ENCODE results near the gene ARHGAP1.

DNA sequence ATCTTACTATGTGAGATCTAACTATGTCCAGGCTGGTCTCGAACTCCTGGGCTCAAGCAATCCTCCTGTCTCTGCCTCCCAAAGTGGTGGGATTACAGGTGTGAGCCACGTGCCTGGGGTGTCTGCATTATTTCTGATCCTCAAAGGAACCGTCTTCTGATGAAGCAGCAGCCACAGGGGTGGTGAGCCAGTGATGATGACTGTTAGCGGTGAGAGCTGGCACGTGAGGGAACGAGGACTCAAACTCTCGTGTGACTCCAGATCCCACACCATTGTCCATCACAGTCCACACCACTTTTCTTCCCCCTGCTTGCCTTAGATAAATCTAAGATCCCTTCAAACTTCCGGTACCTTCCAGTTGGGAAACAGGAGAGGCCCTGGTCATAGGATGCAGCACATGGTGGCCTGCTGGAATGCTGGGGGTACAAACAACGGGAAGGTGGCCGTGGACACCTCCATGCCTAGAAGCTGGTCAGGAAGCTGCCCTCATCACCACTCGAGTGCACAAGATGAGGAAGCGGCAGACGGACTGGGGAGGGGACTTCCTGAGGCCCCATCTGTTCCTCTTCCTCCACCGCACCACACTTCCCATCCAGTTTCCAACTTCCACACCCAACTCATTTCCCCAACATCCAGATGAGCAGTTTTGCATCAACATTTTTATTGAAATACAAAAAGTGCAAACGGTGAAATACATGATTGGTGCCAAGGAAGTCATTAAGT, 23.8 kb downstream of the ARHGAP1 start:
- TF ChIP-seq POLR2A (IDR thresholded peaks at IDR 0.05): no peak
- TF ChIP-seq, protein P1, sequence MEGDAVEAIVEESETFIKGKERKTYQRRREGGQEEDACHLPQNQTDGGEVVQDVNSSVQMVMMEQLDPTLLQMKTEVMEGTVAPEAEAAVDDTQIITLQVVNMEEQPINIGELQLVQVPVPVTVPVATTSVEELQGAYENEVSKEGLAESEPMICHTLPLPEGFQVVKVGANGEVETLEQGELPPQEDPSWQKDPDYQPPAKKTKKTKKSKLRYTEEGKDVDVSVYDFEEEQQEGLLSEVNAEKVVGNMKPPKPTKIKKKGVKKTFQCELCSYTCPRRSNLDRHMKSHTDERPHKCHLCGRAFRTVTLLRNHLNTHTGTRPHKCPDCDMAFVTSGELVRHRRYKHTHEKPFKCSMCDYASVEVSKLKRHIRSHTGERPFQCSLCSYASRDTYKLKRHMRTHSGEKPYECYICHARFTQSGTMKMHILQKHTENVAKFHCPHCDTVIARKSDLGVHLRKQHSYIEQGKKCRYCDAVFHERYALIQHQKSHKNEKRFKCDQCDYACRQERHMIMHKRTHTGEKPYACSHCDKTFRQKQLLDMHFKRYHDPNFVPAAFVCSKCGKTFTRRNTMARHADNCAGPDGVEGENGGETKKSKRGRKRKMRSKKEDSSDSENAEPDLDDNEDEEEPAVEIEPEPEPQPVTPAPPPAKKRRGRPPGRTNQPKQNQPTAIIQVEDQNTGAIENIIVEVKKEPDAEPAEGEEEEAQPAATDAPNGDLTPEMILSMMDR (IDR thresholded peaks at IDR 0.05): no peak

All from thyroid gland (tissue), 4 donors.